NCI-H1436 (cell line): ENCODE results near the gene ANKS1B.
"Not testable (repeated sequence)": the region's sequence is repeated elsewhere in the genome, so short reads cannot be mapped to it uniquely, and the experiment has no call there.

Source experiments
- DNase-seq: peaks from one replicate; lab custom pipeline; 2025; lab: John Stamatoyannopoulos, UW

Gene ANKS1B

DNA sequence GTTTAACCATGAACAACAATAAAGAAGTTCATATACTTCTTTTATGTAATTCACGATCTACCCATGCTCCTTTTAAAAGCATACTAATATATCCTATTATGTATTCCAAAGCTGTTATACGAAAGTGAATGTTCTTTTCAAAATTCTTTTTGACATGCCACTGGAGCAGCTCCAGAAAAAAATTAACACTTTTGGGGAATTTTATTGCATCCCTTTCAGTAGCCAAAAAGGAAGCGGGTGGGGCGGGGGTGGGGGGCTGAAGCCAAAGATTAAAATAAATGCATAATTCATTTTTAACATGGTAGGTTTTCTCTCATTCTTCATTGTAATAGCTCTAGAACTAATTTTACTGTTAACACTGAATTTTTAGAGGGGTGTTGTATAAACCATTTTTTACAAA, 123.0 kb downstream of the ANKS1B start:
- DNase-seq: no peak

GRCh38 chr12:99859126-99859525, 125.6 kb downstream of the ANKS1B start:
- no peak for DNase-seq

DNA sequence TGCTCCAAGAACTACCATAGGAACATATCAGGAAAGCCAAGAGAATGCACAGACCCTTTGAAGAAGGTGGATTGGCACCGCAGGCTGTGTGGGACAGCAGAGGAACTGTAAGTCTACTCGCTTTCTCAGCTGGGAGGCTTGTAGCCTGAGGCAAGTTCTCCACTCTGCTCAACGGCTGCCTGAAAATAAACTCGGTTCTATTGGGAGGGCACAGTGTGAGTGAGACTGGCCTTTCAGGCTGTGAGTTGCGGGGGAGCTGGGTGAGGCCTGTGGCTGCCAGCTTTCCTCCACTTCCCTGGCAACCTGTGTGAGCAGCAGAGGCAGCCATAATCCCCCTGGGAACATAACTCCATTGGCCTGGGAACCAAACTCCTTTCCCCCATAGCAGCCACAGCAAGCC, 132.1 kb downstream of the ANKS1B start:
- DNase-seq: no peak

GRCh38 chr12:99847936-99848335, 136.8 kb downstream of the ANKS1B start:
- no peak for DNase-seq

- no peak for DNase-seq
Measured at GRCh38 chr12:99834710-99835109, 150.0 kb downstream of the ANKS1B start.

GRCh38 chr12:99833397-99833796, 151.3 kb downstream of the ANKS1B start:
- DNase-seq: no peak

- DNase-seq: peak; percentile 3
Measured at GRCh38 chr12:99824900-99825542, 159.7 kb downstream of the ANKS1B start.

GRCh38 chr12:99822273-99822672, 162.5 kb downstream of the ANKS1B start:
- DNase-seq: no peak

- peak; percentile 73 for DNase-seq
Measured at GRCh38 chr12:99810718-99811593, 173.8 kb downstream of the ANKS1B start.

DNA sequence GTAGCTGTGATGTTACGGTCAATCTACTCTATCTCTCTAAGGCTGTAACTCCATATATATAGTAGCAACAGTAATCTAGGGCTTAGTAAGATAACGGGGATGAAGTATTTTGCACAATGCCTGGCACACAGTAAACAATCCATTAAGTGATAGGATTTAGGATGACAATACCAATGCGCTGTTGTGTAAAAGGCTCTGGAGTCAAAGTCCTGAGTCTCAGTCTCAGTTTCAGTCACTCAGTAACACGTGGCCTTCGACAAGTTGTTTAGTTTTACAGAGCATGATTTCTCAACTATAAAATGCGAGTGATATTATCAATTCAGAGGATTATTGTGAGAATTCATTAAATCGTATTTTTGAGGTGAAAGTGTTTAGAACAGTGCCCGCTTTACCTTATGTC, 174.8 kb downstream of the ANKS1B start:
- no peak for DNase-seq

- DNase-seq: no peak
Measured at GRCh38 chr12:99806304-99806703, 178.4 kb downstream of the ANKS1B start.

DNA sequence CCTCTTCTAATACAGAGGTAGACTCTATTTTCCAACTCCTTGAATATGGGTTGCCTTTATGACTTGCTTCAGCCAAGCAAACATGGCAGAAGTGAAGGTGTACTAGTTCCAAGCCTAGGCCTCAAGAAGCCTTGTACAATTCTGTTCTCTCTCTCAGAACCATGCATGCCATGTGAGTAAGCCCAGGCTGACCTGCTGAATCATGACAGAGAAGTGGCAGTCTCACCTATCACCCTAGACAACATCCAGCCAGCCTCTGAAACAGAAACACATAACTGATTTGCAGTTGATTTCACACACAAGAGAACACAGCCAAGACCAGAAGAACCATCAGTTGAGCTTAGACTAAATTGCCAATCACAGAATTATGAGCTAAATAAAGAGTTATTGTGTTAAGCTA, 180.0 kb downstream of the ANKS1B start:
- no peak for DNase-seq

DNA sequence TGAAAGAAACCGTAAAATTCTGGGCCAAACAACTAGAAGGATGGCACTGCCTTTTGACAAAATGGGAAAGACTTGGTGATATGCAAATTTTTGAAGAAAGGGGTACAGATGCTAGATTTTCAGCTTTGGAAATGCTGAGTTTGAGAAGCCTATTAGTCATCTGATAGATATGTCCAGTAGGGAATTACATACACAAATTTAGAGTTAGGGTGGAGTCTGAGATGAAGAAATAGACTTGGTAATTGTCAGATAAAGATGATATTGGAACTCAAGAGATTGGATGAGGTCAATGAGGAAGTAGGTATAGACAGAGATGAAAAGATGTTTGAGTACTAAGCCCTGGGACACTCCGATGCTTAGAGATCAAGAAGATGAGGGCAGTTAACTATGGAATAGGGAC, 184.1 kb downstream of the ANKS1B start:
- DNase-seq: no peak

DNA sequence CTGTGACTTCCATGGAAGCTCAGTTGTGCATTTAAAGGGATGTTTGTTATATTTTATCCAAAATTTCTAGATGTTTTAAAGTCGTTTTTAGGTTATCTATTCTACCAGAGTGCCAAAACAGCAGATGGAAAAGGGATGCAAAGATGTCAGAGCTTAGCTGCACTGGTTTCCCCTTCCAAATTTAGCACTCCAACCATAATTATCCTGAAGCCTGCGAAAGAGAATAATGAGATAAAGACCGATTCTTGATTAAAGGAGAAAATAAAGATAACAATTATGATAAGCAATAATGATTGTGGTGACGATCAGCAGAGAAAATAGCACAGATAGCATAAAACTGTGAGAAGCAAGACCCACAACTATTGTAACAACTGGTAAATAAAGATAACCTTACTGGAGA, 186.8 kb downstream of the ANKS1B start:
- not testable (repeated sequence) for DNase-seq

DNA sequence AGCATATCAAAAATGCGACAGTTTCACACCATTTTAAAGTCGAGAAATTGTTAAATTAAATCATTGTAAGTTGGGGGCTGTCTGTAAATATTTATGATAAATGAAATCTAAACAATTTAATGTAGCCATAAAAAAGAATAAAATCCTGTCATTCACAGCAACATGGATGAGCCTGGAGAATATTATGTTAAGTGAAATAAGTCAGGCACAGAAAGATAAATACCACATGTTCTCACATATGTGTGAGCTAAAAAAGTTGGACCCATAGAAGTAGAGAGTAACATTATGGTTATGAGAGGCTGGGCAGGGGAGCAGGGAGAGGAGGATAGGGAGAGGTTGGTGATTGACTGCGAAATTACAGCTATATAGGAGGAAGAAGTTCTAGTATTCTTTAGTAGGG, 201.3 kb downstream of the ANKS1B start:
- DNase-seq: no peak

GRCh38 chr12:99772274-99772673, 212.5 kb downstream of the ANKS1B start:
- DNase-seq: no peak

DNA sequence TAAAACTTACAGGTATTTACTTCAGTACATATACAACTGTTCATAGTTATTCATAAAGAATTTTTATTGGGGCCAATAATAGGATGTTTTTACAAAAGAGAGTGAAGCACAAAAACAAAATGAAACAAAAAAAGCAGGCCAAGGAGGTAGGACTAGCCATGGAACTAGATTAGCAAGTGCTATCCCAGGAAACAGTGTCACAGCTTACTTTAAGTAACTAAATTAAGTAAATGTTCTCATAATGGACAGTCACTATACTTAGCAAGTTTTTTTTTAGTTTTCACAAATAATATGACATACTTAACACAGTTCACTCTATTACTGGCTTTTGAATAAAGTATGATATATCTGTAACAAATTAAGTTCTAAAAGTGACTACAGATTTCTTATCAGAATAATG, 213.1 kb downstream of the ANKS1B start:
- DNase-seq: no peak

DNA sequence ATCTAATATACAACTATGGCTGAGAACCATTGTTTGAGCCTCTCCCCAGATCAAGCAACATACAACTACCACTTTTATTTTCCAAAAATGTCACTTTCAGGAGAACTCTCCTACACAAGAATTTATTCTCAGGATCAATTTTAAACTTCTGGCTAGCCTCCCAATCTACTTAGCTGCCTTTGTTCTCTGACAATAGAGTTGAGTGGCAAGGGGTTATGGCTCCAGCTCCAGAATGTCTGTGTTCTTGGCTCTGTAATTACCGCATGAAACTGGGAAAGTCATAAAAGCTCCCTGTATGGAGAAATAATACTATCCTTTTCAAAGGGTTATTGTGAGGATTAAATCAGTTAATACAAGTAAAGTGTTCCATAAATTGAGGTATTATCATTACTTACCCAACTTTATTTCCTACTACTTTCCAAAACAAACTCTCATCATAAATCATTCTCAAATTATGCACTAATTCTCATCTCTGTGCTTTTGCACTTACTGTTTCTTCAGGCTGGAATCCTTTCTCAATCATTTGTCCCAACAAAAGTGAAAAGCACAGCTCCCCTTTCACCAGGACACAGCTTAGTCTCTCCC, 215.2 kb downstream of the ANKS1B start:
- no peak for DNase-seq

DNA sequence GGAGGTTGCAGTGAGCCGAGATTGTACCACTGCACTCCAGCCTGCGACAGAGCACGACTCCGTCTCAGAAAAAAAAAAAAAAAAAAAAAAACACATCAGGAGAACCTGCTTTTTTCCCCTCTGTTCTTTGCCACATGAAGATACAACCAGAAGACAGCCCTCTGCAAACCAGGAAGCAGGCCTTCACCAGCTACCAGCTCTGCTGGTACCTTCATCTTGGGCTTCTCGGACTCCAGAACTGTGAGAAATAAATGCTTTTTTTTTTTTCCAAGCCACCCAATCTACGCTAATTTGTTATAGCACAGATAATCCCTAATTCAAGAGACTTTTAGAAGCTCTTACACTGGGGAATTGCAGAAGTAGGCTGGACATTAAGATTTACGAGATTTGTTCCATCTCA, 216.0 kb downstream of the ANKS1B start:
- no peak for DNase-seq

DNA sequence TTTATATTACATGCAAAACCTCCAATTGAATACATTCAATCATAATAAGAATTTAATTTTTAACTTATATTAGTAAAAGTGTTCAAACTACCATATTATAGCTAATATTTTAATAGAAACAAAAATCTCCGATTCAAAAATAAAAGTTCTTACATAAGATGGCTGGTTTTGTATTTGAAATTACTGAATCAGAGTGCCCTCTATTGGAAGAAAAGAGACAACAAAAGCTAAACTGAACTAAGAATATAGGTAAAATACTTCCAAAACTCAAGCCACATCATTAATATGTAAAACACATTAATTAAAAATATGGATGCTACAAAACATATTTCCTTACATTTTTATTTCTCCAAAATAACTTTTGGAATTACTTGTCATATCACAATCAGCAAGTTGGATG, 216.9 kb downstream of the ANKS1B start:
- peak; percentile 18 for DNase-seq

GRCh38 chr12:99766408-99766807, 218.3 kb downstream of the ANKS1B start:
- DNase-seq: no peak

- DNase-seq: no peak
Measured at GRCh38 chr12:99765469-99766114, 219.1 kb downstream of the ANKS1B start.

DNA sequence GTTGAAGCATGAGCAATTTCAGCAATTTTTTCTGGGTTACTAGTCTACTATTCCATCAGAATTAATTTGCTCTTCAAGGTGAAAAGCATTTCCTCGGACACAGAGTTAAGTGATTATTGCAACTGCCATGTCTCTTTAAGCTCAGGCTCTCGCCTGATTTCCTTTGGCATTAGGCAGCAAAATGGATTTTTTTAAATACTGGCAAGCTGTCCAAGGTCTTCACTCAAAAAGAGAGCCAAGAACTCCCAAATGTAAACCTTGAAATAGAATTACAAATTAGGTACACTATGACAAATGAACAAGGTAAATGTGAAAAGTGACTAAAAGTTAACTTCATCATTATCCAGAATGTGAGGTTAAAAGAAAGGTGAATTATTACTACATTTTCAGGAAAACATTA, 225.3 kb downstream of the ANKS1B start:
- DNase-seq: no peak
